GM20000 (cell line): ENCODE data around the gene DNMT1.

ENCODE experiments used
- DNase-seq: peaks from one replicate; pipeline ENCODE4 v3.0.0; 2012; ENCODE audit warnings: low spot score
- TF ChIP-seq, protein P1 (sequence below): IDR thresholded peaks from 2 replicates; pipeline ENCODE4 v1.5.1; 2012; ENCODE audit warnings: mild to moderate bottlenecking, control low read depth; ENCODE audit errors: extremely low read depth, missing control alignments

The DNMT1 gene

DNA sequence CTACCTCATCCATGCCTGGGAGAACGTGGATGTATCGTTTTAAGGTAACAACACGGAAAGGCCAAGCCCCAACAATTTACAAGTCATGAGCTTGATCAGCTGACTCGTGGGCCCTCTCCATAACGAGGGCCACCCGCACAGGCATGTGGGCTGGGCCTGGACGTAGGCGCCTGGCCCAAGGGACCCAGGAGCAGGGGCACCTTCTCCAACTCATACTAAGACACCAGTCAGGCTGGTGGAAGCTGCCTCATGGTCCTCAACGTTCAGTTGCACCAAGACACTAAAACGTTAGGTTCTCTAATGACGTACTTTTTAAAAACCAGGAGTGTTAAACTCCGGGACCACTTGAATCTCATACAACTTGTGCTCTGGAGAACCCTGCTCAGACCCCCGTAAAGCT lies 53.3 kb downstream of the DNMT1 start:
- TF ChIP-seq, protein P1, sequence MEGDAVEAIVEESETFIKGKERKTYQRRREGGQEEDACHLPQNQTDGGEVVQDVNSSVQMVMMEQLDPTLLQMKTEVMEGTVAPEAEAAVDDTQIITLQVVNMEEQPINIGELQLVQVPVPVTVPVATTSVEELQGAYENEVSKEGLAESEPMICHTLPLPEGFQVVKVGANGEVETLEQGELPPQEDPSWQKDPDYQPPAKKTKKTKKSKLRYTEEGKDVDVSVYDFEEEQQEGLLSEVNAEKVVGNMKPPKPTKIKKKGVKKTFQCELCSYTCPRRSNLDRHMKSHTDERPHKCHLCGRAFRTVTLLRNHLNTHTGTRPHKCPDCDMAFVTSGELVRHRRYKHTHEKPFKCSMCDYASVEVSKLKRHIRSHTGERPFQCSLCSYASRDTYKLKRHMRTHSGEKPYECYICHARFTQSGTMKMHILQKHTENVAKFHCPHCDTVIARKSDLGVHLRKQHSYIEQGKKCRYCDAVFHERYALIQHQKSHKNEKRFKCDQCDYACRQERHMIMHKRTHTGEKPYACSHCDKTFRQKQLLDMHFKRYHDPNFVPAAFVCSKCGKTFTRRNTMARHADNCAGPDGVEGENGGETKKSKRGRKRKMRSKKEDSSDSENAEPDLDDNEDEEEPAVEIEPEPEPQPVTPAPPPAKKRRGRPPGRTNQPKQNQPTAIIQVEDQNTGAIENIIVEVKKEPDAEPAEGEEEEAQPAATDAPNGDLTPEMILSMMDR = no peak
- no peak for DNase-seq

DNA sequence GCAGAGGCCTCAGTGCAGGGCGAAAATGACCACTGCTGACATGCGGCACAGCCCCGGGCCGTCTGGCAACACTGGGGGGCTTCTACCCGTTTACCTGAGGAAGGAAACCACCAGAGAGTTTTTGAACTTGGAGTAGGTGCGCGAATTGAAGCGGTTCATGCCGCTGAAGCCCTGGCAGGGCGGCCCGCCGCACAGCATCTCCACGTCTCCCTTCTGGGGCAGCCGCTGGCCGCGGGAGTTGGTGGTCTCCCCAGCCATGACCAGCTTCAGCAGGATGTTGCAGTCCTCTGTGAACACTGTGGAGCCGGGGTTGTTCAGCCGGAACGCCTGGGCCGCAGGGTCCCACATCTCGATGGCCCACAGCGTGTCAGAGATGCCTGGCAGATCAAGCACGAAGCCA lies 54.8 kb downstream of the DNMT1 start:
- TF ChIP-seq, protein P1 = no peak
- DNase-seq = no peak

DNA sequence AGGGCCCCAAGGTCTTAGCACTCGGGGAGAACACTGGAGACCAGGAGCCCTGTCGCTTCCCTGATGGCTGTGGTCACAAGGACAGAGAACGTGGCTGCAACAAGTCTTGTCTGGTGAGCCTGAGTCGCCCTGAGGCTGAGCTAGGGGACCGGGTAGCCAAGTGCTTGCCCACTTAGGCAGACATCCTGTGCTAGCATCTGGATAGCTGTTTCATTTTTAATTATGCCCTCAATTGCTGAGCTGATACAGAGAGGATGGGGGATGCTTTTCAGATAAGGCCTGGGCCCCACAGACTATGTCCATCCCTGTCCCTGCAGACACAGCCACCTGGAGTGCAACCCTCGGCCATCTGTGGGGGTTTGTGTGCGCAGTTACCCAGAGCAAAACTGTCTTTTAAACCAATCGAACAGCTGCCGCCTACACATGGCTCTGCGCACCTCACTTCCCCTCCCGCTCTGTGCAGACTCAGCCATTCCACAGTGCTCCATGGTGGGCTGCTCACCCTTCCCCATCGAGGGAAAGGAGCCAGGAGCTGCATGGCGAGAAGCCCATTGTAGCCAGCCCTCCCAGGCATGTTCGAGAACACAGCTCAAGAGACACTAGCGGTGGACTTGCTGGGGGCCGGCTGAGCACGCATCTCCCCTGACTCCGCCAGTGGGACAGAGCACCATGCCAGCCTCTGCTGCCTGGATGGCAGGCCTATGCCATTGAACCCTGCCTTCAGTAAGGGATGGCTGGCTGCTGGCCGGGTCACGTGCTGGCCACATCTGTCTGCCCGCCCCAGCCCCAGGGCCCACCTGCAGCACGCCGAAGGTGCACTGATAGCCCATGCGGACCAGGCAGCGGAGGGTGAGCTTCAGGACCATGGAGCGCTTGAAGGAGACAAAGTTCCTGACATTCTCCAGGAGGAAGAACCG lies 55.6 kb downstream of the DNMT1 start:
- DNase-seq = no peak
- TF ChIP-seq, protein P1 = no peak

DNA sequence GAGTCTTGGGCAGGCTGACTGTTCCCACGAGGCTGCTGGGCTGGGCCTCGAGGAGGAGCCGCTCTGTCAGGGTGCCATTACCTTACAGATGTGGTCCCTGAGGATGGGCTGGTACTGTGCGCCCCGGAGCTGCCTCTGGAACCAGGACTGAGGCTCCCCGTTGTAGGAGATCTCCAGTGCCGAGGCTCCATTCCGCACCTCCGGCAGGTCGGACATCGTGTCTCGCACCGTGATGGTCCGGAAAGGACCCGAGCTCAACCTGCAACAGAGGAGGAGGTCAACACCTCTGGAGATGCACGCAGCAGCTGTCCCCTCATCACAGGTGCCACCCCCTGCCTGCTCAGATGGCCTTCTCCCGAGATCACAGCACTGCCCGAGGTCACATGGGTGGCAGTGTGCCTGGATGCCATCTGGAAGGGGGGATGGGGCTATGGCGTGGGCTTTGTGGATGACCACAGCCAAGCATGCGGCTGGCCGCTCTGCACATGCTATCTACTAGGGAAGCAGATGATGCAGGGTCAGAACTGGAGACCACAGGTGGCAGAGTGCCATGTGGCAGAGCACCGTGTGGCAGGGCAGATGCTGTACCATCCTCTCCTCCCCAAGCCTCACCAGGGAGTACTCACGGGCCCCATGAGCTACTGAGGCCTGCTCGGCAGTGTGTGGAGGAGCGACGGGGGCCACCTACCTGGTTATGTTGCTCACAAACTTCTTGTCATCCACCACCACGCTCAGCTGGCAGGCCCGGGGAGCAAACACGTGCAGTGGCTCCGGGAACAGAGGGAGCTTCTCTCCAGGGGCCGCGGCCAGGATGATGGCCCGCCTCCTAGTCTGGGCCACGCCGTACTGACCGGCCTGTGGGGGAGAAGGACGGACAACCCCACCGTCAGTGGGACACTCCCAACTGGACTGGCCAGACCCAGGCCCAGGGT lies 56.7 kb downstream of the DNMT1 start:
- no peak for DNase-seq
- TF ChIP-seq, protein P1 = no peak

DNA sequence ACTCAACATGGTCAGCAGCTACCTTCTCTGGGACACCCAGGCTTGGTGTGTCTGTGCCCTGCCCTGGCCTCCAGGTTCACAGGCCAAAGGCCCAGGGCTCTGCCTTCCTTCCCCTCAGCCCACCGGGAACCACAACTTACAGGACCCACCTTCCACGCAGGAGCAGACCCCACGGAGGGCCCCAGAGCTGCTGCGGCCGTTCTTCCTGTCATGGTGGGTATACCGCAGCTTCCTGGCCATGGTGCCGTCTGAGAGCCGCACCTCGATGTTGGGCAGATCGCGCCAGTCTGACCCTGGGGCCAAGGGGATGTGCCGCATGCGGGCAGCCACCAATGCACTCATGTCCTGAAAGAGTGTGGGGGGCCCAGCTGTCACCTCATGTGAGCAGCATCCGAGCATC lies 57.8 kb downstream of the DNMT1 start:
- no peak for DNase-seq
- TF ChIP-seq, protein P1 = no peak

DNA sequence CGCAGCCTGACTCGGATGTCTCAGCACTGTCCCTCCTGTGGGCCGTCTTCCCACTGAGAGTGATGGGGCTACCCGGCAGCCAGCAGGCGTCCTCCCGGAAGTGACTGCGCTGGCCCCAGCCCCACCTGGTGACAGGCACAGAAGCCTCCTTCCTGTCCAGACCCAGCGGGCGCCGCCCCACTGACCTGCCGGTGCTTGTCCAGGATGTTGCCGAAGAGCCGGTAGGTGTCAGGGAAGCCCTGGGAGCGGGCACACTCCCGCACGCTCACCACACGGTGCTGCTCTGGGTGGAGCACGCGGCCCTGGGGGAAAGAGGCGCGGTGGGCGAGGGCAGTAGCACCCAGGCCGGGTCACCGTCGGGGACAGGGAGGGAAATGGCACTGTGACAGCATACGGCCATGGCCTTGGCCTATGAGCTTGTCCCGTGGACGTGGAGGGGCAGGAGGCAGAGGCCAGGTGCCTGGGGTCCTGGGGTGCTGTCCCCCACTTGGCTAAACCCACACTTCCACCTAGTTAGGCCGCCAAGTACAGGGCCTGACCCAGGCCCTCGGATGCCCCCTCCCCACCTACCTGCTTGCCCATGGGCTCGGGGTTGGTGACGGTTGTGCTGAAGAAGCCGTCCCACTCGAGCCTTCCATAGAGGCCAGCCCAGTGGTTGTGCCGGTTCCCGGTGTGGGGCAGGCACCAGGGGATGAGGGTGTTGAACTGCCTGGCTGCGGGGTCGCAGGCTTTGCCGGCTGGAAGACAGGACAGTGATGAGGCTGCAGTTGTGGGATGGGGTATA lies 59.0 kb downstream of the DNMT1 start:
- TF ChIP-seq, protein P1 = no peak
- DNase-seq = no peak

DNA sequence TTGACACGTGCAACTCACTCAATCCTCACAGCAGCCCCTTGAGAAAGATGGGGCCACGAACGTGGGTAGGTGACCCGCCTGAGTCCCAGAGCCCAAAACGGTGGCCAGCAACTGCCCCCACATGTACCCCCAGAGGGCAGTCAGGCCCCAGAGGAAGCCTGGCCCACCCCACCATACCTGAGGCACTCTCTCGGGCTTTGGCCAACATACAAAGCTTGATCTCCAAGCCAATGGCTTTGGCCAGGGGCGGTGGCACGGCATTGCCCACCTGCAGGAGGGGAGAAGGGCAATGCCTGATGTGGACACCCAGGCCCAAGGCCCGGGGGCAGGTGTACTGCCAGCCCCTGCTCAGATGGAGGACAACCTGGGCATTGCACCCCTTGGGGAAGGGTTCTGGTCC lies 60.7 kb downstream of the DNMT1 start:
- DNase-seq = no peak
- TF ChIP-seq, protein P1 = no peak
